ENCODE data around the gene GPR68.

Gene GPR68

GRCh38 chr14:91257328-91258010 lies 13.0 kb upstream of the GPR68 start:
- POLR2A ChIA-PET (ENCODE audit: low non-redundant PET) = interaction anchor here (0.6 kb wide), 1 partner anchor 41 kb away, joined by 3 read pairs; no protein-coding TSS in a partner anchor
- DNase-seq (ENCODE audit: low spot score) = no peak
- no peak for TF ChIP-seq CTCF (conservative IDR thresholded peaks at IDR 0.05; ENCODE audit: low read depth)
- H3K27ac ChIP-seq = peak overlapping the region; percentile 100
- CTCF ChIA-PET = interaction anchor here (1.1 kb wide), 1 partner anchor 80 kb away, joined by 3 read pairs; no protein-coding TSS in a partner anchor

- POLR2A ChIA-PET (ENCODE audit: low non-redundant PET) = interaction anchor here (0.6 kb wide), 1 partner anchor 41 kb away, joined by 3 read pairs; no protein-coding TSS in a partner anchor
These were observed 12.2 kb upstream of the GPR68 start for GRCh38 chr14:91256661-91257060.

GRCh38 chr14:91255026-91255695 lies 10.7 kb upstream of the GPR68 start:
- DNase-seq (ENCODE audit: low spot score) = no peak
- H3K27ac ChIP-seq = peak overlapping the region; percentile 87
- POLR2A ChIA-PET (ENCODE audit: low non-redundant PET) = no interaction called here
- TF ChIP-seq CTCF (conservative IDR thresholded peaks at IDR 0.05; ENCODE audit: low read depth) = no peak
- CTCF ChIA-PET = interaction anchor here (0.7 kb wide), 1 partner anchor 54 kb away, joined by 4 read pairs; no protein-coding TSS in a partner anchor

More at GRCh38 chr14:91256661-91257060, 12.2 kb upstream of the GPR68 start:
- H3K27ac ChIP-seq = peak overlapping the region; percentile 100
- no peak for DNase-seq (ENCODE audit: low spot score)
- CTCF ChIA-PET = interaction anchor here (0.6 to 1.1 kb wide), 2 partner anchors 79 to 1250 kb away, joined by 3 read pairs; no protein-coding TSS in a partner anchor
- no peak for TF ChIP-seq CTCF (conservative IDR thresholded peaks at IDR 0.05; ENCODE audit: low read depth)

GRCh38 chr14:91254461-91254860 lies 10.0 kb upstream of the GPR68 start:
- no peak for TF ChIP-seq CTCF (conservative IDR thresholded peaks at IDR 0.05; ENCODE audit: low read depth)
- DNase-seq (ENCODE audit: low spot score) = no peak
- peak overlapping the region; percentile 87 for H3K27ac ChIP-seq
- CTCF ChIA-PET = no interaction called here
- POLR2A ChIA-PET (ENCODE audit: low non-redundant PET) = no interaction called here

GRCh38 chr14:91253795-91254323 lies 9.4 kb upstream of the GPR68 start:
- TF ChIP-seq CTCF (conservative IDR thresholded peaks at IDR 0.05; ENCODE audit: low read depth) = no peak
- CTCF ChIA-PET = no interaction called here
- H3K27ac ChIP-seq = peak overlapping the region; percentile 87
- POLR2A ChIA-PET (ENCODE audit: low non-redundant PET) = no interaction called here
- no peak for DNase-seq (ENCODE audit: low spot score)

Measured in RWPE1 (cell line).